B cell (primary cell): ENCODE results near the gene SLC7A6.

Experiments
- EZH2 ChIP-seq: IDR thresholded peaks from 2 replicates; pipeline ENCODE4 v1.6.1; 2012; ENCODE audit warnings: borderline replicate concordance, low read depth, mild to moderate bottlenecking, moderate library complexity, low read length; ENCODE audit not compliant: insufficient read depth, poor library complexity, severe bottlenecking
- TF ChIP-seq, protein P1 (sequence below): fragments of 200-600 bp; IDR thresholded peaks from one replicate; pipeline ENCODE4 v1.8.0; 2022; ENCODE audit warnings: antibody characterized with exemption, mild to moderate bottlenecking

DNA sequence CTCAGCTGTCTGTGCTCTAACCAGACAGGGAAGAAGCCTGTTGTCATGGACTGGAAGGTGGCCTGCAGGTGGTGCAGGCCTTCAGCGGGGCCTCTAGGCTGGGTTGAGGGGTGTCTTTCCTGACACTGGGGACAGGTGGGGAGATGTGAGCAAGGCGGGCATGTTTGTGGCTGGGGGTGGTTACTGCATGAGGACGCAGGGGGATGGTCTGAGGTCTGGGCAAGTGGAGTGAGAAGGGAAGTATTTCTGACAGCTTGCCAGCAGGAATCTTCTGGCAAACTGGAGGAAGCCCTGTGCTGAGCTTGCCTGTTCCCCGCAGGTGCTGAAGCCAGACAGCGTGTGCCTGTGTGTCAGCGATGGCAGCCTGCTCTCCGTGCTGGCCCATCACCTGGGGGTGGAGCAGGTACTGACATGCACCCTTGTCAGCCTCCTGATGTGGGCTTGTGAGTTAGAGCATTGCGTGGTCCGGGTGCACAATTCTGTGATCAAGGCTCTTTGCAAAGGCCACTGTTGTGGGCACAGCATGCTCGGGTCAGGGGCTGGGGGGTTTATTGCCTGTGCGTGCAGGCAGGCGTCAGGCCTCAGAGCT, 82.7 kb downstream of the SLC7A6 start:
- TF ChIP-seq, protein P1, sequence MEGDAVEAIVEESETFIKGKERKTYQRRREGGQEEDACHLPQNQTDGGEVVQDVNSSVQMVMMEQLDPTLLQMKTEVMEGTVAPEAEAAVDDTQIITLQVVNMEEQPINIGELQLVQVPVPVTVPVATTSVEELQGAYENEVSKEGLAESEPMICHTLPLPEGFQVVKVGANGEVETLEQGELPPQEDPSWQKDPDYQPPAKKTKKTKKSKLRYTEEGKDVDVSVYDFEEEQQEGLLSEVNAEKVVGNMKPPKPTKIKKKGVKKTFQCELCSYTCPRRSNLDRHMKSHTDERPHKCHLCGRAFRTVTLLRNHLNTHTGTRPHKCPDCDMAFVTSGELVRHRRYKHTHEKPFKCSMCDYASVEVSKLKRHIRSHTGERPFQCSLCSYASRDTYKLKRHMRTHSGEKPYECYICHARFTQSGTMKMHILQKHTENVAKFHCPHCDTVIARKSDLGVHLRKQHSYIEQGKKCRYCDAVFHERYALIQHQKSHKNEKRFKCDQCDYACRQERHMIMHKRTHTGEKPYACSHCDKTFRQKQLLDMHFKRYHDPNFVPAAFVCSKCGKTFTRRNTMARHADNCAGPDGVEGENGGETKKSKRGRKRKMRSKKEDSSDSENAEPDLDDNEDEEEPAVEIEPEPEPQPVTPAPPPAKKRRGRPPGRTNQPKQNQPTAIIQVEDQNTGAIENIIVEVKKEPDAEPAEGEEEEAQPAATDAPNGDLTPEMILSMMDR = no peak
- TF ChIP-seq EZH2 = no peak
